ENCODE measurements around the gene EDEM1. TPM values are rescaled to one million over a fixed set of nuclear protein-coding genes. Genes with fewer than 3 reads are reported as not detected.

Gene EDEM1
- total RNA-seq, 1 donor from 2014 or later, result 10.4 TPM

DNA sequence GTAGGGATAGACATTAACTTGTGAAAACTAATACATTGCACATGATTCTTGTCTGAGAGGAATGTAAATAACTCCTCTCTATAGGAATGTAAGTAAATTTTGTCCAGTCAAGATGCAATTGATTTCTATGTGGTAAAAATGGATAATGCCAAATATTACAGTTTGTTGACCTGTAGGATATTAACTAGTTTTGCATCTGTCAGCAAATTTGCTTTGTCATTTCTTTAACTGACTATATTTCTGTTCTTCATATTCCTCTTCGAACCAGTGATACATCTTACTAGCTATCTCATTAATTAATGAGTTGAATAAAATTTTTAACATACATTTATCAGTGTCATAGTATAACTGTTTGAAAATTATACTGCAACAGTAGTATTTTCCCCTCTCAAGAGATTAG, 80.4 kb downstream of the EDEM1 start:
- DNase-seq (ENCODE audit: low spot score), result no peak

Other genes starting within 250 kb of the EDEM1 start
- gene BHLHE40, start 208.3 kb upstream of the EDEM1 start, total RNA-seq (ENCODE audit: insufficient read depth, low replicate concordance), result 45.7 TPM
- 66.4 TPM for gene ARL8B, start 65.4 kb upstream of the EDEM1 start, total RNA-seq (ENCODE audit: insufficient read depth, low replicate concordance)